H9 (cell line): Measurements from ENCODE around the gene LRRC8E. TPM values are rescaled to one million over a fixed set of nuclear protein-coding genes. Genes with fewer than 3 reads are reported as not detected.

Experiments used
- DNase-seq: peaks from one replicate; pipeline ENCODE4 v3.0.0-alpha.2; 2017
- H2AFZ ChIP-seq: one replicate; pipeline ENCODE4 v1.6.1; 2013; ENCODE audit warnings: mild to moderate bottlenecking, low read length, control low read depth, moderate library complexity
- H2AK5ac ChIP-seq: 2 replicates; pipeline ENCODE4 v1.6.1; 2013; ENCODE audit warnings: low read length, control low read depth, mixed read lengths; ENCODE audit not compliant: insufficient read length
- H2BK120ac ChIP-seq: one replicate; pipeline ENCODE4 v1.6.1; 2013; ENCODE audit warnings: low read depth, mild to moderate bottlenecking, low read length, control low read depth, inconsistent platforms; ENCODE audit not compliant: poor library complexity, severe bottlenecking
- H2BK12ac ChIP-seq: 2 replicates; pipeline ENCODE4 v1.6.1; 2013; ENCODE audit warnings: low read length, control low read depth, mixed read lengths, low read depth; ENCODE audit not compliant: insufficient read length
- H2BK15ac ChIP-seq: 2 replicates; pipeline ENCODE4 v1.6.1; 2013; ENCODE audit warnings: low read depth, low read length, control low read depth
- H2BK20ac ChIP-seq: one replicate; pipeline ENCODE4 v1.6.1; 2013; ENCODE audit warnings: low read depth, mild to moderate bottlenecking, low read length, control low read depth, inconsistent platforms; ENCODE audit not compliant: poor library complexity, severe bottlenecking
- H2BK5ac ChIP-seq: 2 replicates; pipeline ENCODE4 v1.6.1; 2013; ENCODE audit warnings: low read length, control low read depth, mixed read lengths; ENCODE audit not compliant: insufficient read length
- H3K14ac ChIP-seq: 2 replicates; pipeline ENCODE4 v1.6.1; 2013; ENCODE audit warnings: low read length, control low read depth; ENCODE audit not compliant: insufficient read depth
- H3K18ac ChIP-seq: 2 replicates; pipeline ENCODE4 v1.6.1; 2013; ENCODE audit warnings: low read depth, mild to moderate bottlenecking, mixed read lengths, low read length, control low read depth; ENCODE audit not compliant: insufficient read length
- H3K23ac ChIP-seq: 2 replicates; pipeline ENCODE4 v1.6.1; 2013; ENCODE audit warnings: low read length, control low read depth, mixed read lengths, low read depth; ENCODE audit not compliant: insufficient read length
- H3K23me2 ChIP-seq: 2 replicates; pipeline ENCODE4 v1.6.1; 2013; ENCODE audit warnings: low read depth, mild to moderate bottlenecking, mixed read lengths, low read length, control low read depth; ENCODE audit not compliant: insufficient read length, poor library complexity, severe bottlenecking
- H3K27ac ChIP-seq: 2 replicates; pipeline ENCODE4 v1.5.1; 2013; ENCODE audit warnings: low read length, control low read depth, mixed read lengths, low read depth; ENCODE audit not compliant: insufficient read length
- H3K27me3 ChIP-seq: 2 replicates; pipeline ENCODE4 v1.6.1; 2013; ENCODE audit warnings: low read length, control low read depth, inconsistent platforms; ENCODE audit not compliant: insufficient read depth
- H3K4ac ChIP-seq: 2 replicates; pipeline ENCODE4 v1.6.1; 2013; ENCODE audit warnings: low read depth, mild to moderate bottlenecking, control low read depth, inconsistent platforms, low read length, moderate library complexity
- H3K4me1 ChIP-seq: 2 replicates; pipeline ENCODE4 v1.6.1; 2013; ENCODE audit warnings: low read length, control low read depth, inconsistent platforms; ENCODE audit not compliant: insufficient read depth
- H3K4me2 ChIP-seq: 2 replicates; pipeline ENCODE4 v1.6.1; 2013; ENCODE audit warnings: low read length, control low read depth, mixed read lengths; ENCODE audit not compliant: insufficient read length, insufficient read depth
- H3K56ac ChIP-seq: 2 replicates; pipeline ENCODE4 v1.6.1; 2013; ENCODE audit warnings: low read depth, mild to moderate bottlenecking, mixed read lengths, low read length, control low read depth; ENCODE audit not compliant: insufficient read length
- H3K79me1 ChIP-seq: 2 replicates; pipeline ENCODE4 v1.6.1; 2013; ENCODE audit warnings: low read depth, mild to moderate bottlenecking, moderate library complexity, low read length, control low read depth, inconsistent platforms; ENCODE audit not compliant: insufficient read depth, poor library complexity, severe bottlenecking
- H3K79me2 ChIP-seq: 2 replicates; pipeline ENCODE4 v1.6.1; 2013; ENCODE audit warnings: low read length, control low read depth, inconsistent platforms; ENCODE audit not compliant: insufficient read depth
- H3K9ac ChIP-seq: 2 replicates; pipeline ENCODE4 v1.6.1; 2013; ENCODE audit warnings: low read length, control low read depth, mixed read lengths; ENCODE audit not compliant: insufficient read length; ENCODE audit errors: extremely low read depth
- H3K9me3 ChIP-seq: one replicate; pipeline ENCODE4 v1.6.1; 2013; ENCODE audit warnings: low read depth, low read length, inconsistent platforms; ENCODE audit not compliant: control insufficient read depth
- H3T11ph ChIP-seq: one replicate; pipeline ENCODE4 v1.6.1; 2013; ENCODE audit warnings: mild to moderate bottlenecking, low read length, control low read depth, inconsistent platforms
- H4K20me1 ChIP-seq: one replicate; pipeline ENCODE4 v1.6.1; 2013; ENCODE audit not compliant: control insufficient read depth, insufficient read length, insufficient read depth
- H4K5ac ChIP-seq: 2 replicates; pipeline ENCODE4 v1.6.1; 2013; ENCODE audit warnings: low read depth, mild to moderate bottlenecking, mixed read lengths, low read length, control low read depth; ENCODE audit not compliant: insufficient read length
- H4K8ac ChIP-seq: replicated peaks from 2 replicates; pipeline ENCODE4 v1.6.1; 2013; ENCODE audit warnings: low read length, control low read depth, mixed read lengths, low read depth; ENCODE audit not compliant: insufficient read length
- H4K91ac ChIP-seq: 2 replicates; pipeline ENCODE4 v1.6.1; 2013; ENCODE audit warnings: low read depth, mild to moderate bottlenecking, moderate library complexity, mixed read lengths, low read length, control low read depth; ENCODE audit not compliant: insufficient read length
- H3K27ac Mint-ChIP-seq, 3 experiments: 2 replicates in 2 of 3; 3 replicates in 1 of 3; pipeline ENCODE4 v1.8.0; 2020 to 2021; ENCODE audit warnings: mixed read lengths in 3 of 3, mild to moderate bottlenecking in 1 of 3, moderate library complexity in 1 of 3
- H3K27me3 Mint-ChIP-seq: 2 replicates; pipeline ENCODE4 v1.8.0; 2021; ENCODE audit warnings: low read depth, mild to moderate bottlenecking, moderate library complexity, mixed read lengths
- H3K36me3 Mint-ChIP-seq, 3 experiments: 2 replicates in 2 of 3; 3 replicates in 1 of 3; pipeline ENCODE4 v1.8.0; 2020 to 2021; ENCODE audit warnings: low read depth in 3 of 3, mixed read lengths in 3 of 3; ENCODE audit not compliant: insufficient read depth in 1 of 3
- H3K4me1 Mint-ChIP-seq, 2 experiments: 2 replicates each; pipeline ENCODE4 v1.8.0; 2020; ENCODE audit warnings: mixed read lengths in 2 of 2
- H3K4me3 Mint-ChIP-seq, 2 experiments: 2 replicates in 1 of 2; 3 replicates in 1 of 2; pipeline ENCODE4 v1.8.0; 2020 to 2021; ENCODE audit warnings: mild to moderate bottlenecking in 2 of 2, mixed read lengths in 2 of 2, moderate library complexity in 1 of 2
- H3K9me3 Mint-ChIP-seq, 2 experiments: 2 replicates in 1 of 2; 3 replicates in 1 of 2; pipeline ENCODE4 v1.8.0; 2020; ENCODE audit warnings: mild to moderate bottlenecking in 2 of 2, mixed read lengths in 2 of 2, moderate library complexity in 1 of 2
- CTCF ChIP-seq: fragments of 200-600 bp; sonication (generic); conservative IDR thresholded peaks from 3 replicates; pipeline ENCODE4 v1.8.0; 2021; ENCODE audit warnings: antibody characterized with exemption, mild to moderate bottlenecking
- WGBS: extraction: QIAGEN DNeasy Blood & Tissue Kit; methylation state at CpG from one replicate; pipeline ENCODE4 v1.1.7; 2013; ENCODE audit warnings: missing lambda C conversion rate, low lambda C conversion rate, mixed read lengths; ENCODE audit not compliant: insufficient read length; ENCODE audit errors: extremely low coverage; 5-methylcytosine and 5-hydroxymethylcytosine counted together
- total RNA-seq: library from RNA; stranded (reverse); gene quantifications from 2 replicates; pipeline ENCODE4 v1.2.1, GENCODE V29; 2021

LRRC8E gene
- total RNA-seq, 1 experiment from 2014 or later, result 4.8 TPM

- Histone ChIP-seq H3K23ac (no peak overlapping the region), H3K79me2 (no peaks in the 10 kb centered on the region), H3K14ac (no peak overlapping the region), H3K23me2 (no peaks in the 10 kb centered on the region), H2BK120ac (no peak overlapping the region), H4K8ac (no peak overlapping the region), H3K4ac (no peak overlapping the region), H4K5ac (no peak overlapping the region), H3K18ac (no peak overlapping the region), H3K4me1 (no peaks in the 10 kb centered on the region), H3K27me3 (no peaks in the 10 kb centered on the region), H3K9me3 (no peaks in the 10 kb centered on the region), H4K91ac (no peak overlapping the region), H2BK5ac (no peak overlapping the region), H2BK20ac (no peak overlapping the region), H4K20me1 (no peaks in the 10 kb centered on the region), H3K27ac (no peak overlapping the region), H3K9ac (no peak overlapping the region), H2BK12ac (no peak overlapping the region), H3T11ph (no peak overlapping the region), H2AFZ (no peak overlapping the region), H3K79me1 (no peaks in the 10 kb centered on the region), H2BK15ac (no peak overlapping the region), H3K56ac (no peak overlapping the region), H3K4me2 (no peak overlapping the region), H2AK5ac (no peak overlapping the region)
- Mint-ChIP-seq H3K27ac (no peak overlapping the region), H3K36me3 (peaks cover 31 to 74% (median 67%) of the 10 kb centered on the region in 3 experiments; a peak in 6 of 7 replicates), H3K27me3 (no peaks in the 10 kb centered on the region), H3K9me3 (no peaks in the 10 kb centered on the region), H3K4me1 (no peaks in the 10 kb centered on the region), H3K4me3 (no peak overlapping the region; a peak in 1 of 5 replicates)
- no CpG with 5 or more reads among the region's 21 CpGs for WGBS
- no peak for DNase-seq
- TF ChIP-seq CTCF, result no peak
Observed at GRCh38 chr19:7934766-7935165, 46.5 kb downstream of the LRRC8E start.
